ENCODE results near the gene ATOH8. TPM values are rescaled to one million over a fixed set of nuclear protein-coding genes. Genes with fewer than 3 reads are reported as not detected.

Gene ATOH8
- total RNA-seq, 4 donors from 2014 or later, result 82.8 to 260 (median 167) TPM

DNA sequence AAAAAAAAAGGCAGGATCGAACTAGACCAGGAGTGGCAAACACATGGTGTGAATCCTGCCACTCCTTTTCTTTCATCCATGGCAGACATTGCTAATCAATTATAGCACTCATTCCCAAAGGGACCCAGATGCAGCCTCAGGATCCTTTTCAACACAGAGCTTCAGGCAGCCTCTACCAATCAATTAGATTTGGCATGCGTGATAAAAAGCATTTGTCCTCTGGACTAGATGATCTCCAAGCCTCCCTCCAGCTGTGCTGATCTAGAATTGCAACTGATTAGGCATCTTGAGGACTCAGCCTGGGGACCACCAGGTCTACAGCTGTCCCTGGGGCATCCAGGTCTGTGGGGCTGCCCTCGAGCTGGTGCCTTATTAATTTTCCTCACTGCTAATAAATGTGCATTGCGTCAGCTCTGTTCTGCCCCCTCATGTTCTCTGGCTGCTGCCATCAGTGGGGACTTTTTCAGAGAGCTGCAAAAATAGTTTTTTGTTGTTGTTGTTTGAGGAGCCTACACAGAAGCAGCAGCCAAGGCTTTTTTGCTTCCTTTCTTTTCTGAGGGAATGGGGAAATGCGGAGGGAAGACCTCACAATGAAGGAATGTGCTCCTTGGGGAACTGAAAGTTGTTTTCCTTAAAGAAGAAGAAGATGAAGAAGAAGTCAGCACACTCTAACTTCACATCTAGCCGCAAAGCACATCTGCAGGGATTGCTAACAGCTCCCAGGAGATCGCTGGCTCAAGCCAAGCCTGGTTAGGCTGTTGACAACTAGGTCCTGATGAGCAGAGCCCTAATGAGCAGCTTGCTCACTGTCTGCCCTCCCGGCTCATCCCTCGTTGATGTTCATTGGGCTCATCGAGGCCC is 8.8 kb upstream of the ATOH8 start:
- peaks cover 66 to 82% of the 10 kb centered on the region in 2 donors for H3K4me1 ChIP-seq
- no peak for DNase-seq
- no peak for TF ChIP-seq POLR2A (IDR thresholded peaks at IDR 0.05)
- TF ChIP-seq, protein P1, sequence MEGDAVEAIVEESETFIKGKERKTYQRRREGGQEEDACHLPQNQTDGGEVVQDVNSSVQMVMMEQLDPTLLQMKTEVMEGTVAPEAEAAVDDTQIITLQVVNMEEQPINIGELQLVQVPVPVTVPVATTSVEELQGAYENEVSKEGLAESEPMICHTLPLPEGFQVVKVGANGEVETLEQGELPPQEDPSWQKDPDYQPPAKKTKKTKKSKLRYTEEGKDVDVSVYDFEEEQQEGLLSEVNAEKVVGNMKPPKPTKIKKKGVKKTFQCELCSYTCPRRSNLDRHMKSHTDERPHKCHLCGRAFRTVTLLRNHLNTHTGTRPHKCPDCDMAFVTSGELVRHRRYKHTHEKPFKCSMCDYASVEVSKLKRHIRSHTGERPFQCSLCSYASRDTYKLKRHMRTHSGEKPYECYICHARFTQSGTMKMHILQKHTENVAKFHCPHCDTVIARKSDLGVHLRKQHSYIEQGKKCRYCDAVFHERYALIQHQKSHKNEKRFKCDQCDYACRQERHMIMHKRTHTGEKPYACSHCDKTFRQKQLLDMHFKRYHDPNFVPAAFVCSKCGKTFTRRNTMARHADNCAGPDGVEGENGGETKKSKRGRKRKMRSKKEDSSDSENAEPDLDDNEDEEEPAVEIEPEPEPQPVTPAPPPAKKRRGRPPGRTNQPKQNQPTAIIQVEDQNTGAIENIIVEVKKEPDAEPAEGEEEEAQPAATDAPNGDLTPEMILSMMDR (IDR thresholded peaks at IDR 0.05), result no peak
- no peaks in the 10 kb centered on the region for H3K27me3 ChIP-seq
- H3K4me3 ChIP-seq (replicated peaks in 1 of 3), result no peak overlapping the region
- 48 to 65% methylated on average over 10 of the region's 10 CpGs for WGBS, 2 donors
- peak overlapping the region; percentile 98 to 100 (median 99) for H3K27ac ChIP-seq
- intact Hi-C loops (cut with DNase I), result no loop called here
- no peaks in the 10 kb centered on the region for H3K9me3 ChIP-seq
- H3K36me3 ChIP-seq, result no peaks in the 10 kb centered on the region

DNA sequence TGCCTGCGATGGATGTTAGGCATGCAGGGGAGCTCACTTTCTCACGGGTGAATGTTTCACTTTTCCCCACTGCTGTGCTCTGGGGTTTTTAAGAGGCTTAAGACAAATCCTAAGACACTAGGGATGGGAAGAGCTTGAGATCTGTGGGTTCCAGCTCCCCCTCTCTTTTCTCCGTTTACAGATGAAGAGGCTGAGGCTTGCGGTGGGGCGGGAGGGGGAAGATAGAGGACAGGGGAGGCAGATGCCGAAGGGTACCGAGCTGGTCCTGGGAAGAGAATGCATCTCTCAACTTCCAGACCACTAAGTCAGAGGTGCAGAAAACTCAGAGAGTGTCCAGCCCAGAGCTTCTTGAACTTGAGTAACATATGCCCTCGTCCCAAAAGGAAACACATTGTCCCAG is 8.2 kb upstream of the ATOH8 start:
- H3K4me3 ChIP-seq (replicated peaks in 1 of 3), result no peak overlapping the region
- 69 to 78% methylated on average over 8 of the region's 8 CpGs for WGBS, 2 donors
- intact Hi-C loops (cut with DNase I), result no loop called here

DNA sequence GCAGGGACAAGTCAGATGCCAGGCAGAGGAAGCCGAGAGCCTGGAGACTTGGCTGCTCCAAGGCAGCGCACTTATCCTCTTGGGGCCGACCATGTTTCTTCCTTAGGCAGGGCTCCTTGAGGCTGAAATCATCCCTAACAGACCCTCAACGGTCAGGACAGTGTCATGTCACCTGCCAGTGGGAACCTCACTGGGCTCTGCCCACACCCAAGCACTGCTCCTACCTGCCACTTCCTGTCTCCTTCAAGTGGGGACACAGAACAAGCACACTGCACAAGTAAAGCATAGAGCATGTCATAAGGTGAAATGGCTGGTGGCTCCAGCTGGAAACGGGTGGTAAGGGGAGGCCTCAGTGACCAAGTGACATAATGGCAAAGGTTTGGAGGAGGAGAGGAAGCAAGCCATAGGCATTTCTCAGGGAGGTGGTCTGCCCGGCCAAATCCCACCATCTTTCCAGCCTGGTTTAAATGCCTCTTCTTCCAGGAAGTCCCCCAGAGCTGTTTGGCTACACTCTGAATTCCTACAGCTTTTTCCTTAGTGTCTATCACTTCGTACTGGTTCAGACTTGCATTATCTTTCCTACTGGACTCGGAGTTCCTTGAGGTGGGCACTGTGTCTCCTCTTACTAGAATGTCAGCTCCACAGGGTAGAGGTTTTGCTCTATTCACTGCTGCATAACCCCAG is 7.3 kb upstream of the ATOH8 start:
- WGBS, 2 donors, result 54 to 63% methylated on average over 8 of the region's 8 CpGs
- Histone ChIP-seq H3K36me3 (no peaks in the 10 kb centered on the region), H3K4me1 (peaks cover 51 to 80% of the 10 kb centered on the region in 2 donors), H3K9me3 (no peaks in the 10 kb centered on the region), H3K27ac (peak overlapping the region; percentile 98 to 100 (median 99)), H3K27me3 (no peaks in the 10 kb centered on the region), H3K4me3 (replicated peaks in 1 of 3) (no peak overlapping the region)
- intact Hi-C loops (cut with DNase I), result no loop called here
- DNase-seq, result peak in 1 of 2 donors; percentile 33
- TF ChIP-seq, protein P1 (IDR thresholded peaks at IDR 0.05), result no peak
- TF ChIP-seq POLR2A (IDR thresholded peaks at IDR 0.05), result no peak

More for the DNA sequence above, 8.2 kb upstream of the ATOH8 start:
- no peak for DNase-seq
- no peaks in the 10 kb centered on the region for H3K36me3 ChIP-seq
- peaks cover 60 to 80% of the 10 kb centered on the region in 2 donors for H3K4me1 ChIP-seq
- H3K27ac ChIP-seq, result peak overlapping the region; percentile 98 to 100 (median 99)
- H3K27me3 ChIP-seq, result no peaks in the 10 kb centered on the region
- no peak for TF ChIP-seq POLR2A (IDR thresholded peaks at IDR 0.05)
- TF ChIP-seq, protein P1 (IDR thresholded peaks at IDR 0.05), result no peak
- no peaks in the 10 kb centered on the region for H3K9me3 ChIP-seq

DNA sequence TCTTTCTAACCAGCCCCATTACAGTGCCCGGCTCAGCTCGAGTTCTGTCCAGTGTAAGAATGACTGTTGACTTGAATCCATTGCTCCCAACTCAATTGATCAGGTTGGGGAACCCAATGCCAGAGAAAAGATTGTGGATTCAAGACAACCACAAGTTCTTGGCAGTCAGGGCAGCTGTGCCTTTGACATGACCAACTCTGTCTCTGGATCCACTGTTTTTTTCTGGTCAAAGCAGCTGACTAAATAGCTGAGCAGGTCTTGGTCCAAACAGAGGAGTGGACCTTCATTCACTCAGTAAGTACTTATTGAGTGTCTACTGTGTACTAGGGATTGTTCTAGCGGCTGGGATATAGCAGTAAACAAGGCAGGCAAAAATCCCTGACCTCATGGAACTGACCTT is 6.3 kb upstream of the ATOH8 start:
- Histone ChIP-seq H3K27ac (peak overlapping the region in 2 of 3 donors; percentile 45 to 99), H3K27me3 (no peaks in the 10 kb centered on the region), H3K4me1 (peaks cover 44 to 80% of the 10 kb centered on the region in 2 donors), H3K4me3 (replicated peaks in 1 of 3) (no peak overlapping the region), H3K36me3 (no peaks in the 10 kb centered on the region), H3K9me3 (no peaks in the 10 kb centered on the region)
- 93 to 97% methylated on average over 3 of the region's 3 CpGs for WGBS, 2 donors
- no peak for DNase-seq
- no peak for TF ChIP-seq POLR2A (IDR thresholded peaks at IDR 0.05)
- TF ChIP-seq, protein P1 (IDR thresholded peaks at IDR 0.05), result no peak
- intact Hi-C loops (cut with DNase I), result no loop called here

Data from thyroid gland (tissue), 4 donors.